IPS-18c (cell line): Measurements from ENCODE around the gene TMEM212.
"Not testable (repeated sequence)": the region's sequence is repeated elsewhere in the genome, so short reads cannot be mapped to it uniquely, and the experiment has no call there.

Experiments used
- H3K4me3 ChIP-seq: 2 replicates; pipeline ENCODE4 v1.7.0; 2013; ENCODE audit warnings: low read depth, mild to moderate bottlenecking, low read length, moderate library complexity; ENCODE audit not compliant: insufficient read depth
- H3K9me3 ChIP-seq: one replicate; pipeline ENCODE4 v1.6.1; 2013; ENCODE audit warnings: mild to moderate bottlenecking, low read length, moderate library complexity; ENCODE audit not compliant: control insufficient read depth, insufficient read depth

The TMEM212 gene

GRCh38 chr3:171844873-171845272, 1.7 kb downstream of the TMEM212 start:
- no peak overlapping the region for H3K4me3 ChIP-seq
- no peaks in the 10 kb centered on the region for H3K9me3 ChIP-seq

GRCh38 chr3:171845481-171846284, 2.5 kb downstream of the TMEM212 start:
- Histone ChIP-seq H3K4me3 (no peak overlapping the region), H3K9me3 (no peaks in the 10 kb centered on the region)

GRCh38 chr3:171846597-171846996, 3.4 kb downstream of the TMEM212 start:
- Histone ChIP-seq H3K4me3 (no peak overlapping the region), H3K9me3 (no peaks in the 10 kb centered on the region)

GRCh38 chr3:171847133-171847532, 4.0 kb downstream of the TMEM212 start:
- Histone ChIP-seq H3K9me3 (no peaks in the 10 kb centered on the region), H3K4me3 (no peak overlapping the region)

- Histone ChIP-seq H3K9me3 (no peaks in the 10 kb centered on the region), H3K4me3 (no peak overlapping the region)
These were observed 4.6 kb downstream of the TMEM212 start for GRCh38 chr3:171847595-171848259.

GRCh38 chr3:171849617-171850319, 6.6 kb downstream of the TMEM212 start:
- no peak overlapping the region for H3K4me3 ChIP-seq
- H3K9me3 ChIP-seq, result no peaks in the 10 kb centered on the region

- Histone ChIP-seq H3K9me3 (no peaks in the 10 kb centered on the region), H3K4me3 (no peak overlapping the region)
These were observed 7.3 kb downstream of the TMEM212 start for GRCh38 chr3:171850320-171850959.

- Histone ChIP-seq H3K9me3 (no peaks in the 10 kb centered on the region), H3K4me3 (no peak overlapping the region)
These were observed 8.0 kb downstream of the TMEM212 start for GRCh38 chr3:171850960-171851659.

- Histone ChIP-seq H3K4me3 (no peak overlapping the region), H3K9me3 (no peaks in the 10 kb centered on the region)
These were observed 8.5 kb downstream of the TMEM212 start for GRCh38 chr3:171851660-171852058.

GRCh38 chr3:171854649-171855305, 11.6 kb downstream of the TMEM212 start:
- H3K9me3 ChIP-seq, result peaks cover 2% of the 10 kb centered on the region

GRCh38 chr3:171858770-171859169, 15.6 kb downstream of the TMEM212 start:
- not testable (repeated sequence) for H3K9me3 ChIP-seq, H3K4me3 ChIP-seq

More at GRCh38 chr3:171854649-171855305, 11.6 kb downstream of the TMEM212 start:
- H3K4me3 ChIP-seq, result no peak overlapping the region

- Histone ChIP-seq H3K4me3 (no peak overlapping the region), H3K9me3 (peaks cover 2% of the 10 kb centered on the region)
These were observed 17.8 kb downstream of the TMEM212 start for GRCh38 chr3:171860830-171861535.

GRCh38 chr3:171862392-171862791, 19.2 kb downstream of the TMEM212 start:
- no peak overlapping the region for H3K4me3 ChIP-seq
- H3K9me3 ChIP-seq, result peaks cover 2% of the 10 kb centered on the region

- Histone ChIP-seq H3K4me3 (no peak overlapping the region), H3K9me3 (no peaks in the 10 kb centered on the region)
These were observed 19.9 kb downstream of the TMEM212 start for GRCh38 chr3:171862993-171863521.

GRCh38 chr3:171863920-171864319, 20.8 kb downstream of the TMEM212 start:
- H3K4me3 ChIP-seq, result no peak overlapping the region
- H3K9me3 ChIP-seq, result no peaks in the 10 kb centered on the region
